ENCODE measurements around the gene TPPP2.

TPPP2 gene

GRCh38 chr14:21059842-21060613 is 30.0 kb downstream of the TPPP2 start:
- no peak for DNase-seq

GRCh38 chr14:21060614-21061346 is 30.8 kb downstream of the TPPP2 start:
- DNase-seq: no peak

- DNase-seq: no peak
Measured at GRCh38 chr14:21061347-21061668, 31.3 kb downstream of the TPPP2 start.

GRCh38 chr14:21063479-21063878 is 33.5 kb downstream of the TPPP2 start:
- DNase-seq: no peak

GRCh38 chr14:21066882-21067502 is 37.0 kb downstream of the TPPP2 start:
- DNase-seq: no peak

- DNase-seq: peak; percentile 43 to 44
Measured at GRCh38 chr14:21068521-21069387, 38.7 kb downstream of the TPPP2 start.

GRCh38 chr14:21069388-21070082 is 39.5 kb downstream of the TPPP2 start:
- DNase-seq: no peak

- DNase-seq: peak in 1 of 2 donors; percentile 40
Measured at GRCh38 chr14:21070083-21070609, 40.1 kb downstream of the TPPP2 start, which contains the start of gene ARHGEF40. Gene ARHGEF40, plus strand, starts transcription at chr14:21070304. Its CDS starts 93 bp downstream, at chr14:21070397.

GRCh38 chr14:21070610-21071224 is 40.7 kb downstream of the TPPP2 start:
- DNase-seq: peak in 1 of 2 donors; percentile 20

- DNase-seq: peak; percentile 44 to 65
Measured at GRCh38 chr14:21071225-21072030, 41.4 kb downstream of the TPPP2 start.

- no peak for DNase-seq
Measured at GRCh38 chr14:21072031-21072473, 42.0 kb downstream of the TPPP2 start.

- no peak for DNase-seq
Measured at GRCh38 chr14:21072781-21073339, 42.8 kb downstream of the TPPP2 start.

GRCh38 chr14:21073921-21074320 is 43.9 kb downstream of the TPPP2 start:
- DNase-seq: no peak

- DNase-seq: no peak
Measured at GRCh38 chr14:21074398-21075272, 44.6 kb downstream of the TPPP2 start.

GRCh38 chr14:21075719-21076437 is 45.9 kb downstream of the TPPP2 start:
- no peak for DNase-seq

- DNase-seq: no peak
Measured at GRCh38 chr14:21077672-21078071, 47.7 kb downstream of the TPPP2 start.

- DNase-seq: no peak
Measured at GRCh38 chr14:21078287-21078686, 48.3 kb downstream of the TPPP2 start.

- DNase-seq: no peak
Measured at GRCh38 chr14:21078726-21079125, 48.7 kb downstream of the TPPP2 start.

Data from stimulated activated CD4-positive, alpha-beta T cell treated with anti-CD3 and anti-CD28 coated beads, Interleukin-2, amount 100 ng/mL, for 24 hours (primary cell).